Activated CD4-positive, alpha-beta T cell treated with anti-CD3 and anti-CD28 coated beads, Interleukin-2, amount 50 U/mL, for 48 hours (primary cell): ENCODE results near the gene NCAM1.

ENCODE experiments used
- DNase-seq, 2 experiments: peaks; one replicate each; pipeline ENCODE4 v3.0.0-alpha.2; 2020

Gene NCAM1

GRCh38 chr11:113174882-113175281, 213.7 kb downstream of the NCAM1 start:
- DNase-seq, result no peak

GRCh38 chr11:113176599-113177360, 215.6 kb downstream of the NCAM1 start:
- no peak for DNase-seq

- DNase-seq, result no peak
Observed at GRCh38 chr11:113177671-113178070, 216.5 kb downstream of the NCAM1 start.

- DNase-seq, result no peak
Observed at GRCh38 chr11:113178381-113179070, 217.3 kb downstream of the NCAM1 start.

GRCh38 chr11:113179181-113179704, 218.0 kb downstream of the NCAM1 start:
- no peak for DNase-seq

DNA sequence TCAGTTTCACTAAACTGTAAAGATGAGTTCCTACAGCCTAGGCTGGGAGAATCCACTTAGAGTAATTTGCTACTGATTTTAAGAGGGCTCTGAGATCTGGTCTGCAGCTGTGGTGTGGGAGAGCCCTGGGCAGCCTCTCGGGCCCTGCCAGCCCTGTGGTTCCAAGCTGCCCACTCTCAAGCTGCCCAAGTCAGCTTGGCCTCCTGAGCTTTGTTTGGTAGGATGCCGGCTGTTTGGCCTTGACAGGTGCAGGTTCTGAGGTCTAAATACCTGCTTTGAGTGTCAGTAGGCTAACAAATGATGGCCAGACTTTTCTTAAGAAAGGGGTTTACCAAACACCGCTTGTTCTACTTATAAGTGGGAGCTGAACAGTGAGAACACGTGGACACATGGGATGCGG, 219.9 kb downstream of the NCAM1 start:
- DNase-seq, result no peak

GRCh38 chr11:113182288-113182687, 221.1 kb downstream of the NCAM1 start:
- DNase-seq, result no peak

GRCh38 chr11:113184498-113184897, 223.3 kb downstream of the NCAM1 start:
- no peak for DNase-seq

DNA sequence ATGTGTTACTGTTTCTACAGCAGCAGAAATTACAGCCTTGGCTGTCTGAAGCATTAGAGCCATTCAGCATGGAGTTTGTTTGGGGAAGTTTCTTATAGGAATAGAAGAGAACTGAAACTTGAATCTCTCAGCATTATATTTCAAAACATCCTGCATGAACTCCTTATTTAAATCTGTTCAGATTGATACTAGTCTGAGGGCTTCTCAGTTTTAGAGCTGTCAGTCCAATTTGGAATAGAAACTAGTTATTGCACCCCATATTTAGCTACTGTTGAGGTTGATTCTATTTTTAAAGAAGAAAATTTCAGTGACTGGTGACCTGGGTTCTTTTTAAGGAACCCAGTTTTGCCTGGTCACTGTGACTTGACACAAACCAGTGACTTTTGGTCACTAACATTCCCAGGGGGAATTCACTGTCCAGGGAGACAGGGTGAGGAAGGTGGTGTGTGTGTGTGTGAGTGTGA, 227.2 kb downstream of the NCAM1 start:
- no peak for DNase-seq

DNA sequence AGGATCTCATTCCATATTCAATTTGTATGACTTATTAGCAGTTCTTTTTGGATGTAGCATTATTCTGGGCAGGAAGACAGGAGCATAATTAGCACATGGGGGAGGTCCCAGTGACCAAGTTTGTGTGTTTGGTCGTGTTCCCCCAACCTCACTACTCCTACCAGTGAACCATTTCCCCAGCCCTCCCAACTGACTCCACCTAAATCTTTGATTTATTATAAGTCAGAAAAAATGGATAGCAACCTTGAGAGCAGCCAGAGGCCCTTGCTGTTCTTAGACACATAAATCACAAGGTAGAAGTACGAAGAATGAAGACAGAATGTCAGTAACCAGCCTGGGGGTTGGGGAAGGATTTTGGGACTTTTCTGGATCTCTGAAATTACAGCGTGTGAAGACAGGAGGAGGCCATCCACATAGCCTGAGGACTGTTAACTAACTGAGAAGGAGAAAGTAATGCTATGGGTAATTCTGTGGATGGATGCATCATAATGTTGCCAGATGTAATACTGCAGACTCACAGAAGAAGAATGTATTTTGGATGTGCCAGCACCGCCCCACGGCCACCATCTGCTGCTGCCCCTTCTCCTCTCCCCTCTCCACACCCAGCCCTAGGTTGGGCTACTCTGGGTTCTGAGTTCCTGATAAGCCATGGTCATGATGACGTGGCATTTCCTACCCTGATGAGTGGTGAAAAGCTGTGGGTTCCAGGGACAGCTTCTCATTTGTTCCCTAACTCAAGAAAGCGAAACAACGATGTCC, 228.9 kb downstream of the NCAM1 start:
- no peak for DNase-seq

- no peak for DNase-seq
Observed at GRCh38 chr11:113192121-113192925, 231.1 kb downstream of the NCAM1 start.

DNA sequence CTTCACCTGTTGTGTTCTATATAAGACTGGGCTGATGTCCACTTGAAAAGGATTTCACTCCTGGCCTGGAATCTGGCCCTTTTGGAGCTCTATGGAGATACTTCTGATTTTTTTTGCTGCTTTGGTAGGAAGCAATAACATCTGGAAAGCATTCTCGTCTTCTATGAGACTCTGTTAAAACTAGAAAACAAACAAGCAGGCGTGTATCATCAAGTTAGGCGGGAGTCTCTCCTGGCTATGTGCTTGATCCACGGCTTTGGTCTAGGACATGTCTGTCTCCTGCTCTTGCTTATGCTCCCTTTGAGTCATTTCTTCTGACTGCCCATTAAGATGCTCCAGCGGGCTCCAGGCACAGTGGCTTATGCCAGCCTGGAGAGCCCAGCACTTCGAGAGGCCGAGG, 231.8 kb downstream of the NCAM1 start:
- DNase-seq, result no peak

- DNase-seq, result no peak
Observed at GRCh38 chr11:113193946-113194345, 232.7 kb downstream of the NCAM1 start.

DNA sequence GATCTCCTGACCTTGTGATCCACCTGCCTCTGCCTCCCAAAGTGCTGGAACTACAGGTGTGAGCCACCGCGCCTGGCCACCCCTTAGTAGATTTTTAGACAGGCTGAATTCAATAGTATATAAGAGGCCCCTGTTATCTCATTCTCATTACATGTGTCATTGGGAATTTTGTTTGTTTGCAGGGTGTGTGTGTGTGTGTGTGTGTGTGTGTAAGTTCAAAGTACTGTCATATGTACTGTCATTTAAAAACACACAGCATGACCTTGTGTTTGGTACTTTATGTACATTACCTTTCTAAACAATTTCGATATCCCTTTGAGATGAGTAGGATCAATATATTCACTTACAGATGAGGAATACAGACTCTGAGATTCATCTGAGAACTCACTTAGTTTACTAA, 234.5 kb downstream of the NCAM1 start:
- no peak for DNase-seq

DNA sequence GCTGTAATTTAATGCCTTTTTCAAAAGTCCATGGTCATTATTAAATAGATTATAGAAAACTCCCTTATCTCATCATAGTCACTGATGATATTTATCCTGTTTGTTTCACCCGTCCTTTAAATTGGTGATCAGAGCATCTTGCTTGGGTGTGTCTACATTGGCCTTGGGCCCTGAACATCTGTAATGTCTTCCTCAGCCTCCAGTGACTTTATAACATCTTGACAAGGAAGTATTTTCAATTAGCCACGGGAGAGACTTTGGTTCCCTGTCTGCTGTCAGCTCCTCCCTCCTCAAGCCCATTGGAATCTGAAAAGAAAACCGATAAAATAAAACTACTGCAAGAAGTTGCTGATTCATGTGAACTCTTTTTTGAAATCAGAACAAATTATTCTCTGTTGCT, 236.2 kb downstream of the NCAM1 start:
- DNase-seq, result no peak

DNA sequence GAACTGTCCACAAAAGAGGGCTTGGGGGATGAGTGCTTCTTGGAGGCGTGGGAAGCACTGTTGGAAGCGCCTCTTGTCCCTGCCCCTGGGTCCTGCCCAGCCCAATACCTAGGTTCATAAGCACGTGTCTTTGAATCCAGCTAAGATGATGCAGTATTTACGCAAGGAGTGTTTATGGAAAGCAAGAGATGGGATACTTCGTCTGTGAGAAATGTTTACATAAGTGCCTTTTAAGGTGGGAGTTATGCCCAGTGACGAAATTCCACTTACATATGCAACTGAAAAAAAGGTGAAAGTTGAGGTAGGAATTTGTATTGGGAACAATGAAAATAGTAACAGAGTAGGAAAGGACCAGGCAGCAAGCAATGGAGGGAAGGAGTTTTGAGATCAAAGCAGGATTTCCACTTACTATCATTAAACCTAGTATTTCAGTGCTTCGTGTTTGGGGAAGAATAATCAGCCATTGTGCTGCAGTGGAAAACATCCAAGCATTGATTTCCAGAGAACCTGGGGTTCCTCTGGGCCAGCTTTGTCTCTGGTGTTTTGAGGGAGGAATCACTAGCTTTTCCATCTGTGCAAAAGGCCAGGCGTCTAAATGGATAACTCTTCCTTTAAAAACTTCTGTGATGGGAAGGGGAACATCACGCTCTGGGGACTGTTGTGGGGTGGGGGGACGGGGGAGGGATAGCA, 237.9 kb downstream of the NCAM1 start:
- DNase-seq, result no peak

DNA sequence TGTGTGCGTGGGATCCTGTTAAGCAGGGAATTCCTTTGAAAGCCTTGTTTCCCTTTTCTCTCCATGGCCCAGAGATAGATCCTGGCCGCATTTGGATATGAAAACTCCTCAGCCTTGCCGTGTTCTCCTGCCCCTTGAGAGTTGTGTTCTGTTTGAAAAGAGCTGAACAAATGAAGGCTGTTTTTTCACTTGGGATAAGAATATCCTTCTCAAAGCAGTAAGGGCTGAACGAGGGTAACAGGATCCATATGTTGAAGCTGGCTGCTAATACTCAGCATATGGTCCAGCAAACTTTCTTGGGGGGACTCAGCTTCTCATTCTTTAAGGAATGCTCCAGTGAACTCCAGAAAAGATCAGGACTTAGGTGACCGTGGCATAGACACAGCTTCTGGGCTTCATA, 238.6 kb downstream of the NCAM1 start:
- DNase-seq, result no peak

GRCh38 chr11:113201054-113201818, 240.0 kb downstream of the NCAM1 start:
- no peak for DNase-seq

GRCh38 chr11:113202431-113202830, 241.2 kb downstream of the NCAM1 start:
- DNase-seq, result no peak

DNA sequence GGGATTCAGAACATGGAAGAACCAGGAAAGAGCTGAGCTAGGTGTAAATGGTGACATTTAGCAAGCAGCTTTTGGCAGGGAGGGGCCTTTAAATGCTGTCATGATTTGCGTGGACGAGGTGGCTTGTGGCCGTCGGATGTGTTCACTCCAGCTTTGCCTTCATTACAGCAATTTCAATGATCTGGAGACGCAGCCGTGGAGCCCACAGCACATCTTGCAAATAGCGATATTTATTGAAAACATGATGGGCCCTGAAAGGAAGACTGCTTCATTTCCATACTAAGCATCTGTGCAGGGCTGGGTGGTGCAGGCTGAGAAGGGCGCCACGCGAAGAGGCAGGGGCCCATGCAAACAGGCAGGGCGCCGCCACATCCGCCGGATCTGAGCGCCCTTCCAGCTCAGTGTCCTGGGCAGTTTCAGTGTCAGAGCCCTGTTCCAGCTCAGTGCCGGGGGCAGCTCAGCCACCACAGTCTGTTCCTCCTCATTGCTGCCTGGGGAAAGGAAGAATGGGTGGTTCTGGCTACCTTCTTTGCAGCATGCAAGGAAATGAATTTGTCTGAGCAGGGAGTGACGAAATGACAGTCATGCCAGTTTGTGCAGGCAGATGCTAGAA, 242.0 kb downstream of the NCAM1 start:
- no peak for DNase-seq

GRCh38 chr11:113204280-113204679, 243.1 kb downstream of the NCAM1 start:
- DNase-seq, result no peak
